NT2/D1 (cell line): ENCODE measurements around the gene NAXE.

Experiments used
- DNase-seq: peaks from one replicate; pipeline ENCODE4 v3.0.0-alpha.2; 2011; ENCODE audit warnings: low read depth, low spot score
- H3K27me3 ChIP-seq: 2 replicates; pipeline ENCODE4 v1.6.0; 2011; ENCODE audit warnings: mild to moderate bottlenecking; ENCODE audit not compliant: insufficient read length, insufficient read depth
- H3K36me3 ChIP-seq: 2 replicates; pipeline ENCODE4 v1.6.1; 2011; ENCODE audit warnings: mild to moderate bottlenecking, low read length, mixed read lengths; ENCODE audit not compliant: insufficient read depth, insufficient read length
- H3K4me1 ChIP-seq: 2 replicates; pipeline ENCODE4 v1.5.1; 2011; ENCODE audit not compliant: insufficient read depth, insufficient read length
- H3K4me3 ChIP-seq: 2 replicates; pipeline ENCODE4 v1.5.1; 2011; ENCODE audit warnings: low read depth; ENCODE audit not compliant: insufficient read length
- H3K9ac ChIP-seq: 2 replicates; pipeline ENCODE4 v1.6.0; 2011; ENCODE audit warnings: low read depth; ENCODE audit not compliant: insufficient read length
- H3K9me3 ChIP-seq: 2 replicates; pipeline ENCODE4 v1.5.1; 2011; ENCODE audit warnings: mild to moderate bottlenecking, low read length; ENCODE audit not compliant: insufficient read depth
- SUZ12 ChIP-seq: IDR thresholded peaks from 2 replicates; pipeline ENCODE4 v1.6.1; 2011; ENCODE audit not compliant: insufficient read length, insufficient read depth; ENCODE audit errors: extremely low read depth
- YY1 ChIP-seq: IDR thresholded peaks from 2 replicates; pipeline ENCODE4 v1.6.1; 2011; ENCODE audit not compliant: insufficient read length, insufficient read depth
- ZNF274 ChIP-seq: IDR thresholded peaks from 2 replicates; pipeline ENCODE4 v1.6.1; 2011; ENCODE audit warnings: mild to moderate bottlenecking, low read depth, low read length

The NAXE gene

GRCh38 chr1:156571261-156571852 is 20.2 kb upstream of the NAXE start:
- Histone ChIP-seq H3K4me3 (peak overlapping the region; percentile 89), H3K9ac (peak overlapping the region; percentile 87), H3K9me3 (no peaks in the 10 kb centered on the region), H3K27me3 (peaks cover 7% of the 10 kb centered on the region), H3K36me3 (peaks cover 32% of the 10 kb centered on the region), H3K4me1 (no peaks in the 10 kb centered on the region)
- no peak for DNase-seq
- TF ChIP-seq YY1 (no peak), SUZ12 (no peak), ZNF274 (no peak)

GRCh38 chr1:156571919-156572662 is 19.5 kb upstream of the NAXE start, which contains the start of gene IQGAP3:
Gene IQGAP3 (minus strand): TSS chr1:156572565. CDS start chr1:156572529, 36 bp downstream.
- no peaks in the 10 kb centered on the region for H3K9me3 ChIP-seq
- TF ChIP-seq SUZ12 (no peak), YY1 (no peak), ZNF274 (no peak)
- H3K36me3 ChIP-seq = peaks cover 28% of the 10 kb centered on the region
- no peaks in the 10 kb centered on the region for H3K4me1 ChIP-seq
- peak within 1 kb of the TSS; percentile 87 for H3K9ac ChIP-seq
- peak; percentile 81 for DNase-seq
- peak within 1 kb of the TSS; percentile 89 for H3K4me3 ChIP-seq
- H3K27me3 ChIP-seq = peaks cover 7% of the 10 kb centered on the region

GRCh38 chr1:156572663-156573018 is 18.9 kb upstream of the NAXE start:
- peaks cover 23% of the 10 kb centered on the region for H3K36me3 ChIP-seq
- H3K27me3 ChIP-seq = peaks cover 7% of the 10 kb centered on the region
- peak overlapping the region; percentile 89 for H3K4me3 ChIP-seq
- TF ChIP-seq ZNF274 = no peak
- no peak for TF ChIP-seq YY1
- no peak for TF ChIP-seq SUZ12
- no peaks in the 10 kb centered on the region for H3K4me1 ChIP-seq
- no peaks in the 10 kb centered on the region for H3K9me3 ChIP-seq
- DNase-seq = no peak
- H3K9ac ChIP-seq = peak overlapping the region; percentile 37

- no peaks in the 10 kb centered on the region for H3K4me1 ChIP-seq
- H3K4me3 ChIP-seq = no peak overlapping the region
- peaks cover 7% of the 10 kb centered on the region for H3K27me3 ChIP-seq
- no peak for DNase-seq
- H3K36me3 ChIP-seq = peaks cover 12% of the 10 kb centered on the region
- TF ChIP-seq ZNF274 (no peak), YY1 (no peak), SUZ12 (no peak)
- no peaks in the 10 kb centered on the region for H3K9me3 ChIP-seq
- H3K9ac ChIP-seq = no peak overlapping the region
Observed at GRCh38 chr1:156574039-156574633, 17.4 kb upstream of the NAXE start.

GRCh38 chr1:156577550-156577949 is 14.0 kb upstream of the NAXE start:
- no peaks in the 10 kb centered on the region for H3K4me1 ChIP-seq
- TF ChIP-seq ZNF274 (no peak), YY1 (no peak), SUZ12 (no peak)
- no peak overlapping the region for H3K4me3 ChIP-seq
- no peak for DNase-seq
- no peaks in the 10 kb centered on the region for H3K9me3 ChIP-seq
- peaks cover 7% of the 10 kb centered on the region for H3K27me3 ChIP-seq
- H3K36me3 ChIP-seq = no peaks in the 10 kb centered on the region
- no peak overlapping the region for H3K9ac ChIP-seq

- no peaks in the 10 kb centered on the region for H3K36me3 ChIP-seq
- H3K4me3 ChIP-seq = no peak overlapping the region
- peaks cover 2% of the 10 kb centered on the region for H3K27me3 ChIP-seq
- no peaks in the 10 kb centered on the region for H3K9me3 ChIP-seq
- H3K9ac ChIP-seq = no peak overlapping the region
- TF ChIP-seq SUZ12 (no peak), ZNF274 (no peak), YY1 (no peak)
- no peak for DNase-seq
- no peaks in the 10 kb centered on the region for H3K4me1 ChIP-seq
Observed at GRCh38 chr1:156578055-156578454, 13.5 kb upstream of the NAXE start.

- H3K4me1 ChIP-seq = no peaks in the 10 kb centered on the region
- no peak within 1 kb of the TSS for H3K9ac ChIP-seq
- H3K27me3 ChIP-seq = no peaks in the 10 kb centered on the region
- H3K9me3 ChIP-seq = no peaks in the 10 kb centered on the region
- TF ChIP-seq SUZ12 = no peak
- TF ChIP-seq ZNF274 = no peak
- no peak for TF ChIP-seq YY1
- no peaks in the 10 kb centered on the region for H3K36me3 ChIP-seq
- DNase-seq = no peak
- no peak within 1 kb of the TSS for H3K4me3 ChIP-seq
Observed at GRCh38 chr1:156579472-156579871, 12.1 kb upstream of the NAXE start, which contains the start of gene TTC24. Gene TTC24 (plus strand): TSS chr1:156579723. CDS start chr1:156581365, 1,642 bp downstream.
